K562 (cell line): ENCODE data around the gene NDUFB8. TPM values are rescaled to one million over a fixed set of nuclear protein-coding genes. Genes with fewer than 3 reads are reported as not detected.

ENCODE experiments used
- ATAC-seq: fragments of 200-7000 bp; cut with Tn5 transposase; 3 replicates; pipeline ENCODE4 v1.9.1; 2020; ENCODE audit warnings: moderate library complexity
- BruUV-seq: library from RNA; stranded (reverse); fragments of 400-500 nt; replicated peaks from 2 replicates; lab custom pipeline; 2021; lab: Mats Ljungman, UMichigan
- CTCF ChIA-PET: fragments of 300-600 bp; formaldehyde crosslinking; extraction: SDS; loops from one replicate; lab custom pipeline; 2021; ENCODE audit warnings: low intra/inter-chr PET ratio; lab: Yijun Ruan, JAX
- POLR2A ChIA-PET: fragments of 300-600, 350-650 bp; sonication (Branson Sonifier 250); formaldehyde crosslinking; extraction: SDS; loops from one replicate; lab custom pipeline; 2021; ENCODE audit warnings: antibody characterized with exemption, inconsistent platforms; lab: Yijun Ruan, JAX
- DNase-seq, 4 experiments: peaks; one replicate each; pipeline versions ENCODE4 v3.0.0 to v3.0.0-alpha.2; 2011 to 2018; ENCODE audit warnings: low spot score in 3 of 4, mixed read lengths in 3 of 4; ENCODE audit errors: extremely low read depth in 1 of 4
- FAIRE-seq: peaks from 2 replicates; lab custom pipeline; 2011; peaks lifted over from hg19 to GRCh38; lab: Jason Lieb, UNC
- H2AFZ ChIP-seq: 2 replicates; pipeline ENCODE4 v1.6.0; 2011; ENCODE audit warnings: low read depth, low read length, control low read depth, inconsistent platforms
- H3K27ac ChIP-seq: fragments of 200-600 bp; 3 replicates; pipeline ENCODE4 v1.8.0; 2011; ENCODE audit warnings: low read depth, mild to moderate bottlenecking, control low read depth, inconsistent platforms, low read length, moderate library complexity, mixed read lengths; ENCODE audit errors: extremely low read depth
- H3K27me3 ChIP-seq, 2 experiments: fragments of 300-600 bp in 1 of 2; 2 replicates in 1 of 2; 3 replicates in 1 of 2; pipeline versions ENCODE4 v1.6.0 to v1.8.0; 2011; ENCODE audit warnings: inconsistent platforms in 2 of 2, low read length in 2 of 2, mild to moderate bottlenecking in 1 of 2, mixed read lengths in 1 of 2, moderate library complexity in 1 of 2; ENCODE audit not compliant: control insufficient read depth in 2 of 2, insufficient read depth in 2 of 2
- H3K36me3 ChIP-seq: fragments of 300-600 bp; 3 replicates; pipeline ENCODE4 v1.8.0; 2011; ENCODE audit warnings: mild to moderate bottlenecking, low read length, inconsistent platforms; ENCODE audit not compliant: control insufficient read depth, insufficient read depth
- H3K4me1 ChIP-seq, 2 experiments: fragments of 200-600 bp in 1 of 2; replicated peaks in 1 of 2; 2 replicates in 1 of 2; 3 replicates in 1 of 2; pipeline versions ENCODE4 v1.5.1 to v1.8.0; 2011; ENCODE audit warnings: inconsistent platforms in 2 of 2, low read length in 2 of 2, mild to moderate bottlenecking in 1 of 2, mixed read lengths in 1 of 2, moderate library complexity in 1 of 2; ENCODE audit not compliant: control insufficient read depth in 2 of 2, insufficient read depth in 2 of 2
- H3K4me2 ChIP-seq: 2 replicates; pipeline ENCODE4 v1.6.1; 2011; ENCODE audit warnings: low read length, control low read depth, inconsistent platforms, mixed read lengths; ENCODE audit not compliant: insufficient read depth
- H3K4me3 ChIP-seq: fragments of 200-600 bp; sonication (generic), shearing (Covaris generic); 2 replicates; pipeline ENCODE4 v1.5.1; 2016; ENCODE audit warnings: control low read depth, inconsistent platforms
- H3K79me2 ChIP-seq: fragments of 200-600 bp; 3 replicates; pipeline ENCODE4 v1.8.0; 2011; ENCODE audit warnings: low read length, inconsistent platforms; ENCODE audit not compliant: control insufficient read depth, insufficient read depth
- H3K9ac ChIP-seq, 2 experiments: 2 replicates each; pipeline versions ENCODE4 v1.6.0 to v1.6.1; 2011; ENCODE audit warnings: low read depth in 2 of 2, low read length in 2 of 2, control low read depth in 1 of 2, inconsistent platforms in 1 of 2, mild to moderate bottlenecking in 1 of 2, mixed read lengths in 1 of 2; ENCODE audit not compliant: insufficient read depth in 1 of 2
- H3K9me1 ChIP-seq: one replicate; pipeline ENCODE4 v1.6.0; 2011; ENCODE audit warnings: inconsistent platforms, mild to moderate bottlenecking, low read length, moderate library complexity; ENCODE audit not compliant: control insufficient read depth, insufficient read depth
- H3K9me3 ChIP-seq: replicated peaks from 2 replicates; pipeline ENCODE4 v1.5.1; 2011; ENCODE audit warnings: low read depth, low read length, inconsistent platforms; ENCODE audit not compliant: control insufficient read depth, insufficient read depth
- H4K20me1 ChIP-seq: replicated peaks from 2 replicates; pipeline ENCODE4 v1.6.1; 2011; ENCODE audit warnings: low read length, inconsistent platforms, mixed read lengths; ENCODE audit not compliant: control insufficient read depth, insufficient read depth
- ARID2 ChIP-seq: fragments of 450-650 bp; IDR thresholded peaks from 2 replicates; pipeline ENCODE4 v1.6.1; 2017; ENCODE audit warnings: antibody characterized with exemption, mild to moderate bottlenecking
- BACH1 ChIP-seq: fragments of 200-800 bp; sonication (Bioruptor generic); IDR thresholded peaks from 2 replicates; pipeline ENCODE4 v1.6.1; 2016; ENCODE audit warnings: missing genetic modification characterization, missing compliant biosample characterization
- FOS ChIP-seq: IDR thresholded peaks from 3 replicates; pipeline ENCODE4 v1.6.1; 2011; ENCODE audit not compliant: insufficient read length; ENCODE audit errors: extremely low read depth
- GABPA ChIP-seq: fragments of 200-800 bp; sonication (Bioruptor generic); conservative IDR thresholded peaks from 2 replicates; pipeline ENCODE4 v1.6.1; 2016; ENCODE audit warnings: low read depth, missing genetic modification characterization, missing compliant biosample characterization
- MECOM ChIP-seq: fragments of 250-450 bp; sonication (Bioruptor Pico); IDR thresholded peaks from 2 replicates; pipeline ENCODE4 v1.8.0; 2022; ENCODE audit warnings: inconsistent platforms
- MEF2A ChIP-seq: IDR thresholded peaks from 2 replicates; pipeline ENCODE4 v1.6.1; 2011; ENCODE audit warnings: low read depth, mild to moderate bottlenecking, low read length, moderate library complexity; ENCODE audit not compliant: control insufficient read depth
- MTA3 ChIP-seq: fragments of 450-650 bp; formaldehyde crosslinking; IDR thresholded peaks from 2 replicates; pipeline ENCODE4 v1.6.1; 2017; ENCODE audit warnings: mild to moderate bottlenecking, borderline replicate concordance
- ZNF140 ChIP-seq: fragments of 250-450 bp; sonication (Bioruptor Pico); IDR thresholded peaks from 2 replicates; pipeline ENCODE4 v1.8.0; 2021; ENCODE audit warnings: moderate library complexity, mild to moderate bottlenecking, inconsistent platforms
- WGBS: fragments of 100-300 bp; shearing (Covaris generic); methylation state at CpG from one replicate; pipeline ENCODE4 v1.1.6; 2016; ENCODE audit warnings: low coverage, mixed read lengths; ENCODE audit not compliant: insufficient coverage; ENCODE audit errors: missing lambda C conversion rate; 5-methylcytosine and 5-hydroxymethylcytosine counted together
- in situ Hi-C: fragments of 300-500 bp; cut with MboI; formaldehyde crosslinking; loops from 4 replicates; pipeline ENCODE4 v1.15.0; 2018; ENCODE audit warnings: inconsistent platforms, mixed read lengths
- intact Hi-C: fragments of 100-400 bp; cut with micrococcal nuclease; formaldehyde crosslinking; loops from 2 replicates; pipeline ENCODE4 v1.14.2; 2022
- polyA plus RNA-seq, 8 experiments: library from polyadenylated mRNA; depleted of rRNA in 4 of 8; stranded (reverse) in 5 of 8; unstranded in 3 of 8; fragments of >200 nt; fragmentation: Nextera tagmentation in 2 of 8; fragmentation: Illumina TruSeq in 1 of 8; extraction: Ambion mirVana in 2 of 8; extraction: Trizol in 1 of 8; gene quantifications; 2 replicates each; pipeline versions ENCODE4 v1.2.1 to v1.2.3, GENCODE V29; 2011 to 2014; ENCODE audit warnings: inconsistent platforms in 1 of 8, missing spikeins in 1 of 8
- total RNA-seq, 7 experiments: library from RNA; depleted of rRNA in 6 of 7; stranded (reverse); fragments of >200 nt in 6 of 7; fragmentation: Illumina TruSeq in 2 of 7; extraction: Trizol in 2 of 7; gene quantifications; 2 replicates each; pipeline versions ENCODE4 v1.2.1 to v1.2.3, GENCODE V29; 2011 to 2021; ENCODE audit warnings: low replicate concordance in 1 of 7
- TF ChIP-seq, protein P1 (sequence below): sonication (generic); formaldehyde crosslinking; IDR thresholded peaks from 2 replicates; pipeline ENCODE4 v1.8.1; 2023; ENCODE audit warnings: mild to moderate bottlenecking, missing genetic modification reagents

The NDUFB8 gene
- total and polyA plus RNA-seq, 9 of the 15 experiments (the other 6 are each of a cell fraction or from before 2014, with no cell fraction given), result 131 to 360 (median 199) TPM

DNA sequence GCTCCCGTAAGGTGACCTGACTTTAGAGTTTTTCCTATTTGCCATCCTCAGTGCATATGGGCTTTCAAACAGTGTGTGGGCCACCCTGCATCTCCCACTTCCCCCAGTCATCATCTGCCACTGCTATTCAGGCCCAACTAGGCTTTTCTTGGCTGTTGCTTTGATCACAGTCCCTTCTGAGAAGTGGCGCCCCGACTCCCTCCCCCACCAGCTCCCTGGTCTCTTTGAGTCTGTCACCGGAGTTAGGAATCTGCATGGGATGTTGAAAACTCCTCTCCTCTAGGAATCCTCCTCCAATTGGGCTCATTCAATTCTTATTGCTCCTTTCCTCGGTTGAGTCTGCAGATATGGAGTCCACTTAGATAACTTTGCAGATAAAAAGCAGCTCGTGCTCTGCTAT is 38.2 kb upstream of the NDUFB8 start:
- ChIA-PET POLR2A (interaction anchor here (1.0 kb wide), 1 partner anchor 10 kb away, joined by 3 read pairs; no protein-coding TSS in a partner anchor), CTCF (no interaction called here)
- no peaks in the 10 kb centered on the region; the same call in 1 of the 2 replicates for H4K20me1 ChIP-seq
- no peak overlapping the region for H3K27ac ChIP-seq
- H3K9ac ChIP-seq, result no peak overlapping the region
- intact Hi-C loops, result no loop called here
- no peak overlapping the region for H2AFZ ChIP-seq
- no peak overlapping the region for H3K4me3 ChIP-seq
- ATAC-seq (no peak), FAIRE-seq (no peak), DNase-seq (no peak)
- no peaks in the 10 kb centered on the region for H3K9me3 ChIP-seq
- WGBS, result 8% methylated on average over 6 of the region's 6 CpGs
- H3K79me2 ChIP-seq, result no peaks in the 10 kb centered on the region
- H3K9me1 ChIP-seq, result no peaks in the 10 kb centered on the region
- H3K27me3 ChIP-seq, result peaks cover 3 to 31% of the 10 kb centered on the region in 2 experiments; a peak in 3 of 5 replicates
- no TSS peak for BruUV-seq
- peaks cover 0 to 6% of the 10 kb centered on the region in 2 experiments; a peak in 2 of 5 replicates for H3K4me1 ChIP-seq
- H3K36me3 ChIP-seq, result no peaks in the 10 kb centered on the region
- H3K4me2 ChIP-seq, result no peak overlapping the region
- no peak for TF ChIP-seq ZNF140 (CRISPR knock-in tag)
- TF ChIP-seq GABPA (tag), result no peak
- TF ChIP-seq, protein P1, sequence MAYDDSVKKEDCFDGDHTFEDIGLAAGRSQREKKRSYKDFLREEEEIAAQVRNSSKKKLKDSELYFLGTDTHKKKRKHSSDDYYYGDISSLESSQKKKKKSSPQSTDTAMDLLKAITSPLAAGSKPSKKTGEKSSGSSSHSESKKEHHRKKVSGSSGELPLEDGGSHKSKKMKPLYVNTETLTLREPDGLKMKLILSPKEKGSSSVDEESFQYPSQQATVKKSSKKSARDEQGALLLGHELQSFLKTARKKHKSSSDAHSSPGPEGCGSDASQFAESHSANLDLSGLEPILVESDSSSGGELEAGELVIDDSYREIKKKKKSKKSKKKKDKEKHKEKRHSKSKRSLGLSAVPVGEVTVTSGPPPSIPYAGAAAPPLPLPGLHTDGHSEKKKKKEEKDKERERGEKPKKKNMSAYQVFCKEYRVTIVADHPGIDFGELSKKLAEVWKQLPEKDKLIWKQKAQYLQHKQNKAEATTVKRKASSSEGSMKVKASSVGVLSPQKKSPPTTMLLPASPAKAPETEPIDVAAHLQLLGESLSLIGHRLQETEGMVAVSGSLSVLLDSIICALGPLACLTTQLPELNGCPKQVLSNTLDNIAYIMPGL (CRISPR knock-in tag), result no peak
- TF ChIP-seq FOS, result no peak
- TF ChIP-seq MEF2A, result no peak
- no peak for TF ChIP-seq ARID2
- TF ChIP-seq MECOM (CRISPR knock-in tag), result no peak
- no peak for TF ChIP-seq BACH1 (tag)
- no peak for TF ChIP-seq MTA3
- in situ Hi-C loops, result loop anchor here (25.0 kb wide), 1 partner anchor 294 kb away; no protein-coding TSS in a partner anchor
